ENCODE results near the gene CXCL9. TPM values are rescaled to one million over a fixed set of nuclear protein-coding genes. Genes with fewer than 3 reads are reported as not detected.

CXCL9 gene
- total RNA-seq, 4 donors from 2014 or later, result 0.75 to 13.3 (median 2.6) TPM

DNA sequence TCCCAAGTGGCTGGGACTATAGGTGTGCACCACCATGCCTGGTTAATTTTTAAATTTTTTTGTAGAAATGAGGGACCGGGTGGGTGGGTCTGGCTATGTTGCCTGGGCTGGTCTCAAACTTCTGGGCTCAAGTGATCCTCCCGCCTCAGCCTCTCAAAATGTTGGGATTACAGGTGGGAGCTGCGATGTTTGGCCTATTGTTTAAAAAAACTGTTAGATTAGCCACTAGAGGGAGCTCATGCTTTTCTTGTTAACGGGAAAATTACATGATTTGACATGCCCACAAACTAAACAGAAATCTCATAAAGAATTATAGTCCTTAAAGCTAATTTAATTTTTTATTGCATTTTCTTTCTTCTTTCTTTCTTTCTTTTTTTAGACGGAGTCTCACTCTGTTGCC, 11.6 kb downstream of the CXCL9 start:
- TF ChIP-seq, protein P1, sequence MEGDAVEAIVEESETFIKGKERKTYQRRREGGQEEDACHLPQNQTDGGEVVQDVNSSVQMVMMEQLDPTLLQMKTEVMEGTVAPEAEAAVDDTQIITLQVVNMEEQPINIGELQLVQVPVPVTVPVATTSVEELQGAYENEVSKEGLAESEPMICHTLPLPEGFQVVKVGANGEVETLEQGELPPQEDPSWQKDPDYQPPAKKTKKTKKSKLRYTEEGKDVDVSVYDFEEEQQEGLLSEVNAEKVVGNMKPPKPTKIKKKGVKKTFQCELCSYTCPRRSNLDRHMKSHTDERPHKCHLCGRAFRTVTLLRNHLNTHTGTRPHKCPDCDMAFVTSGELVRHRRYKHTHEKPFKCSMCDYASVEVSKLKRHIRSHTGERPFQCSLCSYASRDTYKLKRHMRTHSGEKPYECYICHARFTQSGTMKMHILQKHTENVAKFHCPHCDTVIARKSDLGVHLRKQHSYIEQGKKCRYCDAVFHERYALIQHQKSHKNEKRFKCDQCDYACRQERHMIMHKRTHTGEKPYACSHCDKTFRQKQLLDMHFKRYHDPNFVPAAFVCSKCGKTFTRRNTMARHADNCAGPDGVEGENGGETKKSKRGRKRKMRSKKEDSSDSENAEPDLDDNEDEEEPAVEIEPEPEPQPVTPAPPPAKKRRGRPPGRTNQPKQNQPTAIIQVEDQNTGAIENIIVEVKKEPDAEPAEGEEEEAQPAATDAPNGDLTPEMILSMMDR (IDR thresholded peaks at IDR 0.05; ENCODE audit: low read depth), result no peak

DNA sequence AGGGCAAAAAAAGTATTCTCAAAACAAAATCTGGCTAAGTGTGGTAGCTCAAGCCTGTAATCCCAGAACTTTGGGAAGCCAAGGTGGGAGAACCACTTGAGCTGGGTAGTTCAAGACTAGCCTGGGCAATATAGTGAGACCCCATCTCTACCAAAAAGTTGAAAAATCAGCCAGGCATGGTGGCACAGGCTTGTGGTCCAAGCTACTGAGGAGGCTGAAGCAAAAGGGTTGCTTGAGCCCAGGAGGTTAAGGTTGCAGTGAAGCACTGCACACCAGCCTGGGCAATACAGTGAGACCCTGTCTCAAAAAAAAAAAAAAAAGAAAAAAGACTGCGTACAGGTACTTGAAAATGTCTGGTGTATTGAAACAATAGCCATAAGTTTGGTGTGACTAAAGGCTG, 14.8 kb downstream of the CXCL9 start:
- TF ChIP-seq, protein P1 (IDR thresholded peaks at IDR 0.05; ENCODE audit: low read depth), result no peak

DNA sequence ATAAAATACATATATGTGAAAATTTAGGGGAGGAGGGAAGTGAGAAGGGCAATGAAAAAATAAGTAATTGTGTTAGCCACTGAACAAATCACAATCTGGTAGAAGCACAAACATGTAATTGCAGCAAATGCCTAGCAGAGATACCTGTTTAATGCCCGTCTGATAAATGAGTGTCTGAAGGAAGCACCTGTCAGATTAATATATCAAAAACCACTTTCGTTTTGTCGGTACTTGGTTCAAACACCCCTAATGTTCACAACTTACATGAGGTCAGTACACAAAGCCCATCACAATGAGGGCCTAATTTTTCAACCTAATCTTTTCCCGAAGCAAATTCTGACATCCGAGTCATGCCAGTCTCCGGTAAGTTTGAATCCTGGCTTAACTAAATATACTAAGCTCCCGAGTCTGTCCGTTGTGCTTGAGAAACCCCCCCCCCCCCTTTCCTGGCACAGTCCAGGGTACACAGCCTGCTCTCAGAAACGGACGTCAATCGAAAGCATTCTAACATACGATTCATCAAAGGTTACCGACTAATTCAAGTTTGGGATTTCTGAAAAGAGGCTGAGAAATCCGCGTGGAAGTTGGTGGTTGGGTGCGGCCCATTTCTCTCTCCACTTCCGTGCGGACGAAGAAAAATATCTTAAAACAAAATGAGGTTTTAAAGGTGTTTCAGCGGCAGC, 17.3 kb downstream of the CXCL9 start:
- TF ChIP-seq, protein P1 (IDR thresholded peaks at IDR 0.05; ENCODE audit: low read depth), result no peak

DNA sequence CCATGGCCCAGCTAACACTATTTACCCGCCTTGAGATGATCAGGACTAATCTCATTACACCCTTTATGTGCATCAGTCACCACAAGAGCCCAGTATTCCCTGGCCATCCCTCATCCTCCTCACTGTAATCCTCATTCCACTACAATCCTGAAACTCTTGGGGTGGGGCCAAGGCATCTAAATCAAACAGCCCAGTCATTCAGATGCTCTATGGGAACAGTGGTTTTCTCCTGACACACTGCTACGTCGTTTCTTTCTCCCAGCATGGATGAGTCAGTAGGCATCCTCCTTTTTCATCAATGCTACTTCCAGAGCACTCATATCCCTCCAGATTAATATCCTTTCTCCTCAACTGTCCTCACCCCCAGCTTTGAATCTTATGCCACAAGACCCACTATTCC, 22.2 kb downstream of the CXCL9 start:
- TF ChIP-seq, protein P1 (IDR thresholded peaks at IDR 0.05; ENCODE audit: low read depth), result no peak

DNA sequence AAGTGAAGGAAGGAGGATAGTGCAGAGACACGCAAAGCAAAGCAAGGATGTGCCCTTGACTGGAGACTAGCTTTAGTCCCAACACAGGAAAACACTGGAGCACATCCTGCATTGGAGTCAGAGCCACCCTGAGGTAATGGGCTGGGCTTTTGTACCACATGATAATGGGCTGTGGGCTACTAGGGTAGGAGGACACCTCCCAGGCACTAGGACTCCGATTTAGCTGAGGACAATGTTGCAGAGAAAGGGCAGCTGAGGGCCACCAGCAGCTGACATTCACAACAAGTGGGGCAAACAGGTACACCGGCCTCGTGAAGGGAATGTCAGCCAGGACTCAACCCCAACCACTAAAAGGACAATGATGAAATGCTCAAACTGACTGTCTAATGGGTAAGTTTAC, 26.7 kb downstream of the CXCL9 start:
- TF ChIP-seq, protein P1 (IDR thresholded peaks at IDR 0.05; ENCODE audit: low read depth), result no peak

DNA sequence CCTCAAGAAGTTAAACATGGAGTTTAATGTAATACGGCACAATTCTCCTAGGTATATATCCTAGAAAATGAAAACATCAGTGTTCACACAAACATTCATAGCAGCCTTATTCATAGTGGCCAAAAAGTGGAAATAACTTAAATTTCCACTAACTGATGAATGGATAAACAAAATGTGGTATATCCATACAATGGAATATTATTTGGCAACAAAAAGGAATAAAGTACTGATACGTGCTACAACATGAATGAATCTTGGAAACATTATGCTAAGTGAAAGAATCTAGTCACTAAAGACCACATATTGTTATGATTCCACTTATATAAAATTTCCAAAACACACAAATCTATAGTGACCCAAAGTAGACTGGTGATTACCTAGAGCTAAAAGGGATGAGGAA, 31.1 kb downstream of the CXCL9 start:
- TF ChIP-seq, protein P1 (IDR thresholded peaks at IDR 0.05; ENCODE audit: low read depth), result no peak

DNA sequence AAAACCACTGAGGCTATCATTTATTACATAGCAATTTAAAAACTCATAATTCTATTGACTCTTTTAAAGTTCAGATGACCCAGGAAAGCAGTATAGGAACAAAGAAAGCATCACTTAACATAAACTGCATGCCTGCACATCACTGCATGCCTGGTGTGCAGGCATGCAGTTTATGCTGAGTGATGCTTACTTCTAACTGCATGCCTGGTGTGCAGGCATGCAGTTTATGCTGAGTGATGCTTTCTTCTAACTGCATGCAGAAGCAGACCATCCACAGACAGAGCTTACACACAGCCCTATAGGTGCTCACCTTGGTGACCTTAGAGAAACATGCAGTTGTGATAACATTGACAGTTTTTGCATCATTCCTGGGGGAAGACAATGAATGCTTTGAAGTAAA, 33.5 kb downstream of the CXCL9 start:
- TF ChIP-seq, protein P1 (IDR thresholded peaks at IDR 0.05; ENCODE audit: low read depth), result no peak
